HEK293T (cell line): ENCODE measurements around the gene CAGE1.
"Not testable (repeated sequence)": the region's sequence is repeated elsewhere in the genome, so short reads cannot be mapped to it uniquely, and the experiment has no call there.

ENCODE experiments used
- CTCF ChIA-PET: fragments of 350-600 bp; formaldehyde crosslinking; extraction: SDS; loops from one replicate; lab custom pipeline; 2021; ENCODE audit warnings: antibody characterized with exemption, inconsistent platforms; lab: Yijun Ruan, JAX
- POLR2A ChIA-PET: fragments of 350-600 bp; formaldehyde crosslinking; extraction: SDS; loops from one replicate; lab custom pipeline; 2020; ENCODE audit warnings: antibody characterized with exemption, inconsistent platforms; lab: Yijun Ruan, JAX
- DNase-seq: peaks from one replicate; pipeline ENCODE4 v3.0.0; 2012; ENCODE audit warnings: mixed read lengths; ENCODE audit errors: extremely low spot score
- ARNT ChIP-seq: fragments of 450-650 bp; IDR thresholded peaks from 2 replicates; pipeline ENCODE4 v1.6.1; 2017; ENCODE audit warnings: mild to moderate bottlenecking
- BHLHE40 ChIP-seq: fragments of 450-650 bp; IDR thresholded peaks from 2 replicates; pipeline ENCODE4 v1.6.1; 2016; ENCODE audit warnings: mild to moderate bottlenecking, moderate library complexity, borderline replicate concordance
- CTBP1 ChIP-seq: fragments of 450-650 bp; IDR thresholded peaks from 2 replicates; pipeline ENCODE4 v1.6.1; 2016; ENCODE audit warnings: borderline replicate concordance
- ELF4 ChIP-seq: fragments of 450-650 bp; IDR thresholded peaks from 2 replicates; pipeline ENCODE4 v1.6.1; 2017; ENCODE audit warnings: antibody characterized with exemption
- FOXA1 ChIP-seq: fragments of 450-650 bp; IDR thresholded peaks from 2 replicates; pipeline ENCODE4 v1.6.1; 2016; ENCODE audit warnings: mild to moderate bottlenecking
- FOXK2 ChIP-seq: fragments of 450-650 bp; IDR thresholded peaks from 2 replicates; pipeline ENCODE4 v1.6.1; 2016; ENCODE audit warnings: mild to moderate bottlenecking
- FOXM1 ChIP-seq: fragments of 450-650 bp; IDR thresholded peaks from 2 replicates; pipeline ENCODE4 v1.6.1; 2017; ENCODE audit warnings: mild to moderate bottlenecking, borderline replicate concordance
- HDGF ChIP-seq: fragments of 450-650 bp; IDR thresholded peaks from 2 replicates; pipeline ENCODE4 v1.6.1; 2017; ENCODE audit warnings: antibody characterized with exemption, borderline replicate concordance
- L3MBTL2 ChIP-seq: fragments of 450-650 bp; conservative IDR thresholded peaks from 2 replicates; pipeline ENCODE4 v1.6.1; 2016; ENCODE audit warnings: mild to moderate bottlenecking
- LEF1 ChIP-seq: fragments of 450-650 bp; IDR thresholded peaks from 2 replicates; pipeline ENCODE4 v1.6.1; 2017; ENCODE audit warnings: mild to moderate bottlenecking, borderline replicate concordance
- NFRKB ChIP-seq: fragments of 450-650 bp; IDR thresholded peaks from 2 replicates; pipeline ENCODE4 v1.6.1; 2016; ENCODE audit warnings: mild to moderate bottlenecking, moderate library complexity
- PKNOX1 ChIP-seq: fragments of 450-650 bp; IDR thresholded peaks from 2 replicates; pipeline ENCODE4 v1.6.1; 2016
- SP1 ChIP-seq: fragments of 450-650 bp; IDR thresholded peaks from 2 replicates; pipeline ENCODE4 v1.6.1; 2017
- SUZ12 ChIP-seq: fragments of 450-650 bp; IDR thresholded peaks from 2 replicates; pipeline ENCODE4 v1.6.1; 2016; ENCODE audit warnings: mild to moderate bottlenecking
- TARDBP ChIP-seq: fragments of 450-650 bp; IDR thresholded peaks from 2 replicates; pipeline ENCODE4 v1.6.1; 2016
- ZNF384 ChIP-seq: fragments of 450-650 bp; IDR thresholded peaks from 2 replicates; pipeline ENCODE4 v1.6.1; 2016

Gene CAGE1

GRCh38 chr6:7378740-7379139 is 10.8 kb downstream of the CAGE1 start:
- no peak for TF ChIP-seq ZNF384
- POLR2A ChIA-PET: interaction anchor here (1.3 kb wide), 1 partner anchor 11 kb away, joined by 6 read pairs; the partner anchor contains the start of genes CAGE1 and RIOK1
- CTCF ChIA-PET: no interaction called here
- no peak for DNase-seq

- no peak for DNase-seq
- TF ChIP-seq CTBP1 (no peak), FOXM1 (no peak), PKNOX1 (no peak), TARDBP (no peak), SUZ12 (no peak), FOXK2 (no peak), ZNF384 (no peak), LEF1 (no peak), ELF4 (no peak), ARNT (no peak), FOXA1 (no peak), HDGF (no peak), BHLHE40 (no peak), SP1 (no peak), NFRKB (no peak), L3MBTL2 (no peak)
- ChIA-PET CTCF (no interaction called here), POLR2A (interaction anchor here (1.3 kb wide), 1 partner anchor 12 kb away, joined by 6 read pairs; the partner anchor contains the start of genes CAGE1 and RIOK1)
Observed at GRCh38 chr6:7377961-7378360, 11.6 kb downstream of the CAGE1 start.

GRCh38 chr6:7373739-7374138 is 15.8 kb downstream of the CAGE1 start:
- TF ChIP-seq ELF4 (no peak), SP1 (no peak), L3MBTL2 (no peak), FOXA1 (no peak), CTBP1 (no peak), TARDBP (no peak), PKNOX1 (no peak), LEF1 (no peak), HDGF (no peak), NFRKB (no peak), ARNT (no peak), BHLHE40 (no peak), FOXM1 (no peak), FOXK2 (no peak), ZNF384 (no peak), SUZ12 (no peak)
- POLR2A ChIA-PET: interaction anchor here (0.8 to 1.6 kb wide), 2 partner anchors 15 to 16 kb away, joined by 3 to 4 read pairs; partner anchors contain the start of genes CAGE1 and RIOK1
- CTCF ChIA-PET: no interaction called here
- no peak for DNase-seq

GRCh38 chr6:7367408-7367807 is 22.1 kb downstream of the CAGE1 start:
- no peak for TF ChIP-seq SUZ12
- no peak for TF ChIP-seq ARNT
- TF ChIP-seq SP1: no peak
- TF ChIP-seq LEF1: no peak
- TF ChIP-seq HDGF: no peak
- TF ChIP-seq CTBP1: no peak
- no peak for TF ChIP-seq ELF4
- no peak for TF ChIP-seq NFRKB
- DNase-seq: no peak
- ChIA-PET POLR2A (no interaction called here), CTCF (no interaction called here)

- POLR2A ChIA-PET: not testable (repeated sequence)
Observed at GRCh38 chr6:7351916-7352315, 37.6 kb downstream of the CAGE1 start.

GRCh38 chr6:7350591-7350990 is 39.0 kb downstream of the CAGE1 start:
- DNase-seq, POLR2A ChIA-PET, CTCF ChIA-PET: not testable (repeated sequence)

More at GRCh38 chr6:7351916-7352315, 37.6 kb downstream of the CAGE1 start:
- DNase-seq, CTCF ChIA-PET: not testable (repeated sequence)

GRCh38 chr6:7347551-7347997 is 42.0 kb downstream of the CAGE1 start:
- DNase-seq: not testable (repeated sequence)
- ChIA-PET POLR2A (interaction anchor here (1.3 kb wide), 1 partner anchor 42 kb away, joined by 3 read pairs; the partner anchor contains the start of genes CAGE1 and RIOK1), CTCF (interaction anchor here (0.6 kb wide), 1 partner anchor 267 kb away, joined by 3 read pairs; no protein-coding TSS in a partner anchor)

GRCh38 chr6:7344773-7345450 is 44.6 kb downstream of the CAGE1 start:
- POLR2A ChIA-PET: interaction anchor here (1.3 kb wide), 1 partner anchor 19 kb away, joined by 5 read pairs; no protein-coding TSS in a partner anchor
- CTCF ChIA-PET: interaction anchor here (1.1 kb wide), 1 partner anchor 10 kb away, joined by 3 read pairs; no protein-coding TSS in a partner anchor
- not testable (repeated sequence) for DNase-seq
